Coronary artery (tissue), 2 donors: Measurements from ENCODE around the gene AKAP13.
"Not testable (repeated sequence)": the region's sequence is repeated elsewhere in the genome, so short reads cannot be mapped to it uniquely, and the experiment has no call there.

ENCODE experiments used
- DNase-seq: peaks from one replicate; pipeline ENCODE4 v3.0.0-alpha.2; 2017; ENCODE audit warnings: low spot score
- H3K27ac ChIP-seq, 2 donors: fragments of 200-600 bp; sonication (generic); one replicate each; pipeline ENCODE4 v1.5.1; 2016 to 2019
- H3K4me3 ChIP-seq: fragments of 200-600 bp; sonication (generic); 2 replicates; pipeline ENCODE4 v1.5.1; 2016; ENCODE audit warnings: mild to moderate bottlenecking, moderate library complexity
- TF ChIP-seq, protein P1 (sequence below): fragments of 200-600 bp; sonication (generic); IDR thresholded peaks from one replicate; pipeline ENCODE4 v1.5.1; 2019; ENCODE audit warnings: antibody characterized with exemption

The AKAP13 gene

DNA sequence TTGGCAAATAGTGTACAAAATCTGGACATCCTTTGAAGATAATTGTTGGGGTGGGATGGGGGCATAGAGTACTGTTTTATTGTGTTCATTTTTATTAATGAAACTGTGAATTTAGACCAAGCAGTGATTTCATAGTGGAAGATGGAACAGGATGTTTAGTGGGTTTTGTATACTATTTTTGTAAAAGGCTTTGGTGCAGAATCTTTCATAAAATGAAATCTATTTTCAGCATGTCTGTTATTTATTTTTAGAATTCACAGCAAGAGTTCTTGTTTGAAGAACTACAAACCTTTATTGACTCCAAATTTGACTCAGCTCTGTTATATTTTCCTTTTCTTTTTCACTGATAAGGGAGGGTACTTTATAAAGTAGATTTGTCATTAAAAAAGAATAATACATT, 145.4 kb downstream of the AKAP13 start:
- Histone ChIP-seq H3K4me3 (no peak overlapping the region), H3K27ac (no peak overlapping the region)
- TF ChIP-seq, protein P1, sequence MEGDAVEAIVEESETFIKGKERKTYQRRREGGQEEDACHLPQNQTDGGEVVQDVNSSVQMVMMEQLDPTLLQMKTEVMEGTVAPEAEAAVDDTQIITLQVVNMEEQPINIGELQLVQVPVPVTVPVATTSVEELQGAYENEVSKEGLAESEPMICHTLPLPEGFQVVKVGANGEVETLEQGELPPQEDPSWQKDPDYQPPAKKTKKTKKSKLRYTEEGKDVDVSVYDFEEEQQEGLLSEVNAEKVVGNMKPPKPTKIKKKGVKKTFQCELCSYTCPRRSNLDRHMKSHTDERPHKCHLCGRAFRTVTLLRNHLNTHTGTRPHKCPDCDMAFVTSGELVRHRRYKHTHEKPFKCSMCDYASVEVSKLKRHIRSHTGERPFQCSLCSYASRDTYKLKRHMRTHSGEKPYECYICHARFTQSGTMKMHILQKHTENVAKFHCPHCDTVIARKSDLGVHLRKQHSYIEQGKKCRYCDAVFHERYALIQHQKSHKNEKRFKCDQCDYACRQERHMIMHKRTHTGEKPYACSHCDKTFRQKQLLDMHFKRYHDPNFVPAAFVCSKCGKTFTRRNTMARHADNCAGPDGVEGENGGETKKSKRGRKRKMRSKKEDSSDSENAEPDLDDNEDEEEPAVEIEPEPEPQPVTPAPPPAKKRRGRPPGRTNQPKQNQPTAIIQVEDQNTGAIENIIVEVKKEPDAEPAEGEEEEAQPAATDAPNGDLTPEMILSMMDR, result no peak
- no peak for DNase-seq

DNA sequence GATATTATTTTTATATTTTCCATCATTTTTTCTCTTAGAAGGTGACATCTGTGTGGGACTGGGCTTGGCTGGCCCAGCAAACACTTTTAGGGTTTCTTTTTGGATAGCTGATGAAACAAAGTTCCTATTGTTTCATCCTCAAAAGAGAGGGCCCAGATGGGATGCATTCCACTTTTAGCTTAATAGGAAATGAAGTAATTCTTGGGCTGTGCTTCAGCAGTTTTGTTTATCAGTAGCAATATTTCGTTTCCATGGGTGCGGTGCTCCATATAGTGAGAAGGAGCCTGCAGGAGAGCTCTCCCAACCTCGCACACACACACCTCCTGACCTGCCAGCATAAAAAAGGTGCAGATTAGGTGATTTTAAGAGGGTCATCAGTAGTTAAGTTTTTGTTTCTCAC, 147.5 kb downstream of the AKAP13 start:
- TF ChIP-seq, protein P1, result no peak
- H3K4me3 ChIP-seq, result no peak overlapping the region
- H3K27ac ChIP-seq, result peak overlapping the region in 1 of 2 donors; percentile 54
- DNase-seq, result no peak

DNA sequence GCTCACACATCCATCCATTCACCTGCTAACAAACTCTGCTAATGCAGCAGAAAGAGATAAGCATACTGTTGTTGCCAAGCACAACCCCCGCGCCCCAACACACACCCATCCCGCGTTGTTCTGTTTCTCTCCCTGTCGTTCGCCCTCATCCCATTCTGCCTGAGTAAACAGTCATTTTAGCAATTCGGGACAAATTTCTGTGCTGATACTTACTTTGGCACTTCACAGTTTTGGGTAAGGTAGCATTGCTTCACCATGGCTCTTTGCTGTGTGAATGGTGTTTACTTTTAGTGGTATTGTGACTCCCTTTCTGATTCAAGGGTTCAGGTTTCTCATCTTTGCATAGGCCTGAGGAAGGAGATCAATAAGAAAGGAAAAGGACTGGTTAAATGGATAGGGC, 149.7 kb downstream of the AKAP13 start:
- DNase-seq, result no peak
- Histone ChIP-seq H3K27ac (no peak overlapping the region), H3K4me3 (no peak overlapping the region)
- TF ChIP-seq, protein P1, result no peak

DNA sequence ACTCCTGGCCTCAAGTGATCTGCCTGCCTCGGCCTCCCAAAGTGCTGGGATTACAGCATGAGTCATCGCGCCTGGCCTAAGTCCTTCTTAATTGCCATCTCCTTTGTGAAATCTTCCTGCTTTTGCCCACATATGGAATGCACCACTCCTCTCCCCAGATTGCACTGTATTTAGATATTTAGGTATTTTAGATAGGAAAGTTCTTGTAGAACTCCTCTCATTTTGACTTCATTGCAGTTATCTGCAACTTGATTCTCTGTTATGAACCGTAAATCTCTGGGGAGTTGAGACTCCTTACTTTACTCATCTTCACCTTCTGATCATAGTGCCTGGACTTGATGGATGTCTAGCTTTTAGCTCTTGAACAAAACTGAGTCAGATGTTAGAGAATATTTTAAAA, 150.7 kb downstream of the AKAP13 start:
- Histone ChIP-seq H3K4me3 (no peak overlapping the region), H3K27ac (no peak overlapping the region)
- TF ChIP-seq, protein P1, result no peak
- no peak for DNase-seq

DNA sequence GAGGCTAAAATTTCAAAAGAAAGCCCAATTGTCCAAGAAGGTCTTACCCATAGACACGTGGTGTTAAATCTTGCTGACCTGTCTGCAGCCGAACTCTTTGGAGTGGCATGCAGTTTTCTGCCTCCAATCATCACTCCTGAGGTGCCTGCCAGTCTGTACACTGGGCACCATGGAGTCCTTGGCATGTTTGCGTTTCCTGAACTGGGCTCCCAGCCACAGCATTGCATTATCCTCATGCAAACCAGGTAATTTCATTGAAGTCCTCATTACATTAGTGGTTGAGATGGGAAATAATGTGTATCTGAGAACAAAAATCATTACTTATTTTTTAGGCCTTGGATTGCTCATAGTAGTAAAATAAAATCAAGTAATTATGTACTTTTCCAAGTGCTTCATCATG, 152.3 kb downstream of the AKAP13 start:
- no peak for DNase-seq
- no peak overlapping the region for H3K4me3 ChIP-seq
- H3K27ac ChIP-seq, result no peak overlapping the region
- TF ChIP-seq, protein P1, result no peak

DNA sequence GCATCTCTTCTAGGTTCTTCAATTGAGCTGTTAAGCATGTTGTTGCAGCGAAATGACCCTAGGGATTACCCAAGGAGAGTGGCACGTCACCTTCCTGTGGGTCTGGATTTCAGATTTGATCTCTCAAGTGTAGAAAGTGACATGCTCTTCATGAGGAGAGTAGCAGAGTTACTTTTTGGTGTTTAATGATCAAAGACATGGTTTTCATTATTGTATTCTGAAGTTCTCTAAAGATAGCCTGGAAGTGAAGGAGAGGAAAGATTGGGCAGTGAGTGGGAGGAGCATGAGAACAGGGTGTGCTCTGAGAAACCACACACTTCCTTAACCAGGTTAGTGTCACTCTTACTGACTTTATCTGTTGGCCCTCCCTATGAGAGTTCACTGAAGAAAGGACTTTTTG, 153.6 kb downstream of the AKAP13 start:
- no peak overlapping the region for H3K27ac ChIP-seq
- no peak overlapping the region for H3K4me3 ChIP-seq
- DNase-seq, result no peak
- TF ChIP-seq, protein P1, result no peak

DNA sequence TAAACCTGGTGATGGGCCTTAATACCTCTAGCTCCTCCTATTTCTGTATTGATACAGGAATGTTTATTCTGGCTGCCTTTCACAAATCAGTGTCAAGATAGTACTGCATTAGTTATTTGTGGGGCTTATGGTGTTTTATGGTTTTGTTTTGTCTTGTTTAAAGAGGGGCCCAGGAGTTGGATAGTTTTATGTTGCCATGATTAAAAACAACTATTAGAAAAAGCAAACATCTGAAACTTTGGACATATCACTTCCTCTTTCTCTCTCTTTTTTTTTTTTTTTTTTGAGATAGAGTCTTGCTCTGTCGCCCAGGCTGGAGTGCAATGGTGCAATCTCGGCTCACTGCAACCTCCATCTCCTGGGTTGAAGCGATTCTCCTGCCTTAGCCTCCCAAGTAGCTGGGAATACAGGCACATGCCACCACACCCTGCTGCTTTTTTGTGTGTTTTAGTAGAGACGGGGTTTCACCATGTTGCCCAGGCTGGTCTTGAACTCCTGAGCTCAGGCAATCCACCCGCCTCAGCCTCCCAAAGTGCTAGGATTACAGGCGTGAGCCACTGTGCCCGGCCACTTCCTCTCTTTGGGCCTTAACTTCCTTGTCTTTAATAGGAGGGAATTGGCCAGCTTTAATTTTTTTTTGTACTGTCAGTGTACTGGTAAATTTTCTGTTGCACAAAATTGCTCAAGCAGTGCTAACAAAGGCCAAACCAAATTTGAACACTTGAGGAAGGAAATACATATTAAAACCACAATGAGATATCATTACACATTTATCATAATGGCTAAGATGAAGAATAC, 155.3 kb downstream of the AKAP13 start:
- peak overlapping the region in 1 of 2 donors; percentile 45 for H3K27ac ChIP-seq
- H3K4me3 ChIP-seq, DNase-seq: not testable (repeated sequence)
